Astrocyte of the hippocampus (primary cell): Measurements from ENCODE around the gene BMP10.

ENCODE experiments used
- DNase-seq: peaks from one replicate; pipeline ENCODE4 v3.0.0; 2011; ENCODE audit warnings: low read depth, low spot score

BMP10 gene

DNA sequence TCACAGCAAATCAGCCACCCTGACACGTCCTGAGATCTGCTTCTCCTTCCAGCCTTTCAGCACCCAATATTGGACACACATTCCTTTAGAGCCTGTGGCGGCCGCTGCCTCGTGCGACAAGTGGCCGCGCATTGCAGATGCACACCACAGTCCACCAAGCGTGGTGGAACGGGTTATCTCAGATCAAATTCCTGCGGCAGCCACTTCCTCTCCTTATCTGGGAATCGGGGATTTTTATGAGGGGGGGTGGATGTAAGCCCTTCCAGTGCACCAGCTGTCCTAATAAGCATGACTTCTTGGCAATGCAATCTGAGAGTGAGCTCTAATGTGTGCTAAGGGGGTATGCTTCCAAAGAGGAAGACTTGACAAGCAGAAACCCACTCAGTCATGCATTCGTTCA lies 18.3 kb upstream of the BMP10 start:
- no peak for DNase-seq

DNA sequence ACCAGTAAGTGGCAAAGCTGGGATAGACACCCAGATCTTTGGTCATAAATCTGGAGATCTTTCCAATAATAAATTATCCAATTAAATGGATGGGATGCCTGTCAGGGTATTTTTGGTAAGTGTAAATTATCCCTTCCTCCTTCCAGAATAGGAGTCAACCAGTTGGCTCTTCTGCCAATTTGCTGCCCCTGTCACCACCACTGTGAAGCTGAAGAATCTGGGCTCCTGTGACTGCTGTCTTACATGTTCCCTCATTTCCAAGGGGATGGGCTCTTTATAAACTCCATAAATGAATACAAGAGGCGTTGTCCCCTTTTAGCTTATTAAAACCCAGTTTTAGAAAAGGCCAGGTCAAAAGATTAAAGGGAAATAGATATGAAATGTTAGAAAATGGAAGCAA lies 17.8 kb upstream of the BMP10 start:
- no peak for DNase-seq

DNA sequence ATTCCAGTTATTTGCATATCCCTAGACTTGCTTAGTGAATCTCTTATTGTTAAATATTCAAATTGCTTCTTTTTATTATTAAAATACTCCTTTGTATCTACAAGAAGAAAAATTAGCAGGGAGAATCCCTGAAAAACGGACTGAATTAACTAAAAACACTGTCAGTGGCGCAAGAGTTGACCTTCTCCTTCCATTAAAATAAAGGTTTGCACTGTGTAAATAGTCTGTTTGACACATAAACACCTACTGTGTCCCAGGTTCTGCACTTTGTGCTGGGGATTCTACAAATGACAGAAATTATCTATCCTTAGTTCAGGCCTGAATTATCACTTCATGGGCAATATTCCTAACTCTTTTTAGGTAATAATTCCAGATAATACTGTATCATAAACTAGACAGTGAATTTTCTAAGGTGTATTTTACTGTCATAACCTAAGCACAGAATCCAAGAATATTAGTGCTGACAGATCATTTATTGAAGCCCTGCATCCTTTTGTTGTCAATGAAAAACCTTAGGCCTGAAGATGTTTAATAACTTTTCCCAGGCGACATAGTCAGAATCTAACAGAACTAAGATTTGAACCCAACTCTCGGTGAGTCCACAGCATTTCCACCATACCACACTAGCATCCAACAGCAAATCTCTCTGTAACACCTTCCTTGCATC lies 17.0 kb upstream of the BMP10 start:
- DNase-seq, result no peak

DNA sequence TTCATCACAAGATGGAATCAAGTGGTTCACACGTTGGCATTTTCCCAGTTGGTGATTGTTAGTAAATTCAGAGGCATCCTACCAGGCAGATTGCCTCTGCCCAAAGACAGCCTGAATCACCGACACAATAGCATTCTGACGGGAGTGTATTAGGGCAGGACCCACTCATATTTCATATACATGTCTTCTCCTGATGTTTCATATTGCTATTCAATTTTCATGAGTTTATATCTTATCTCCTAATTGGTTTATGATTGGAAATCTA lies 14.5 kb upstream of the BMP10 start:
- DNase-seq, result no peak

DNA sequence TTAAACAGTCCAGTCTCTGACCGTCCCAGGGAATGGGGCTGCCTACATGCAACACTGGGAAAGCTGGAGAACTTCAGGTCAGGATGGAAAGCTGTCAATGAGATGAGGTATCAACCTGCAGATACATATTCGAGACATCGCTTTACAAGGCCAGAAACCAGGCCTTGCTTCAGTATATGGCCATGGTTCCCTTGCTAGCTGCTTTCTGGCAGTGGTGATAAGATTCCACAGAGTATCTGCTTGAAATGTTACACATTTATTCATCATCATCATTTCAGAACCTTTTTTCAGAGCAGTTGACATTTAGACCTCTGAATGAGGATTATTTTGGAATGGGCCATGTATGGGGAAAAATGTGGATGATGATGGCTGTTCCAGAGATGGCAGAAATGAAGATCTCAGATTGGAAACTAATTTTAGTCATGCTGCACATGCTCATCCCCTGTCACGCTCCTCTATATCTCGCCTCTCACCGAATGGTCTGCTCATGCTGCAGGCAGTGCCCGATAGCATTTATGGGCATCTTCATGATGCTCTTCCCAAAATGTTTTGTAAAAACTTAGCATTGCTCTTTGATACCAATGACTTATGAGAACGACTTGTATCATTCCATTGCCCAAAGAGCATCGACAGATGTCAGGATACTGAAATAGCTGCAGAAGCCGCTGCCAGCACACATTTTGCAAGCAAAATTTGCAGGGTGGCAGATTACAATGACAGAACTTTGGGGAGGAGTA lies 14.0 kb upstream of the BMP10 start:
- no peak for DNase-seq

DNA sequence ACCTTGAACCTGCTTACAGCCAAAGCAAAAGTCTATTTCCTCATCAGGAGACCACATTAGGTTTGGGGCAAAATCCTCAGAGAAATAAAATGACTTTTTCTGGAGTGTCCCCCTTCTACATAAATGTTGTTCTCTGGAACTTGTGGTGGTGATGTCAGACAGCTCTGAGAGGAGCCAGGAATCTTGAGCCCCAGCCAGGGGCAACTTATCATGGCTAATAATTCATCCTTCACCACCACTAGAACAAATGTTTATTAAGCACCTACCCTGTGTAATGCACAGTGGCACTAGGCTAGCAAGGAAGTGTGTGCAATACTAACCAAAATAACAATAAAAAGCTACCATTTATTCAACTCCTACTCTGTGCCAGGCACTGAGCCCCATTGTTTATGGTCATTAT lies 9.0 kb upstream of the BMP10 start:
- DNase-seq, result no peak

DNA sequence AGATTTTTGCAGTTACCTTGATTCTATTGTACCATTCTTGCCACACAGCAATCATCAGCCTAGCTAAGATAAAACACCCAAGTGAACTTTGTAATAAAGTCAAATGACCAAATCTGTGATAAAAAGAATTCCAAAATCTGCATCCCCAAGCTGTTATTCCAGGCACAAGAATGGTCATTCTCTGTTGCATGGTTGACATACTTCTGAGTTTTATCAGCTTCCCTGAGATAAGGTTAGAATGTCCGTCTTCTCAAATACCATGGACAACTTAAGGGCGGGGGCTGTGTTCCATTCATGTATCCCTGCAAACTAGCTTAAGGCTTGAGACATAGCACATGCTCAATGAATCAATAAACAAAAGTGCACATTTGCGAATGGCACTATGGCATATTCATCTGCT lies 8.1 kb upstream of the BMP10 start:
- DNase-seq, result peak; percentile 8

DNA sequence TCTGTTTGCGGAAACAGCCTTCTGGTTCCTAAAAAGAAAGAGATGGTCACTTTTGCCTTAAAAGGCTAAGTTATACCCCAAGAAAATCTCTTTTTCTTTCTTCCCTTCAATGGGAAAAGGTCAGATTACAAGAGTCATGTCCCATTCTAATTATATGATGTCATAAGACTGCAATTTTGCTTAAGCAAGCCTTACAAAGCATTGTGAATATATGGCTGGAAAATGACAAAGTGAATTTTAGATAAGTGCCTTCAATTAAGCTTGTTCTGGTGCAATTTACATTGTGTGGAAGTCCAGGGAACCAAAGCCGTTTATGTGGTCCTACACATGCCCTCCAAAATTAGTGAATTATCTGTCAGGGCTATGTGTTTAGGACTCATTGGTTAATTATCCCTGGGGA lies 7.6 kb upstream of the BMP10 start:
- DNase-seq, result no peak

DNA sequence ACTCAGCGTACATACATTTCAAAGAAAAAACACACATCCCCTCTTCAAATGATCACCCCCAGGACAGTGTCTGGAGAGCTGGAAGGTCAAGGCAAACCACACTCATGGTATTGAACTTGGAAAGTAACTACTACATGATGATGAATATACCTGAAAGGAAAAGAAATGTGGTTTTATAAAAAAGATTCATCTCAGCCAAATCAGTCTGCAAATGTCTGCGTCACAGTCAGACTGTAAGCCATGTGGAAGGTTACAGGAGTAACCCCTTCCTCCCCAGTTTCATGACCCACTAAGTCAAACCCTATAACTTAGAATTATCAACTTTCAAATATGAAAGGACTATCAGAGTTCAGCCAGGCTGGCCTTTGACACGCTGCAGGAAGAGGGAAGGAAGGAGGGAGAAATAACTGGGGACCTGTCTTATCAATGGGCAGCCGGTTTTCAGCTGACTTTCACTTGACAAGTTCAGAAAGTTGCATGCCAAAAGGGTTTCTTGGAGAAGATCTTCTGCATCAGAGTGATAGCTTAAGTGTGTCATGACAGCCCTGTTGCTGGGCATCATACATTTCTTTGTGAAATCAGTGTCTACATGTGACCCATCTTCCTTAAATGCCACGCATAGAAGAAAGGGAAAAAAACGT lies 7.0 kb upstream of the BMP10 start:
- no peak for DNase-seq

DNA sequence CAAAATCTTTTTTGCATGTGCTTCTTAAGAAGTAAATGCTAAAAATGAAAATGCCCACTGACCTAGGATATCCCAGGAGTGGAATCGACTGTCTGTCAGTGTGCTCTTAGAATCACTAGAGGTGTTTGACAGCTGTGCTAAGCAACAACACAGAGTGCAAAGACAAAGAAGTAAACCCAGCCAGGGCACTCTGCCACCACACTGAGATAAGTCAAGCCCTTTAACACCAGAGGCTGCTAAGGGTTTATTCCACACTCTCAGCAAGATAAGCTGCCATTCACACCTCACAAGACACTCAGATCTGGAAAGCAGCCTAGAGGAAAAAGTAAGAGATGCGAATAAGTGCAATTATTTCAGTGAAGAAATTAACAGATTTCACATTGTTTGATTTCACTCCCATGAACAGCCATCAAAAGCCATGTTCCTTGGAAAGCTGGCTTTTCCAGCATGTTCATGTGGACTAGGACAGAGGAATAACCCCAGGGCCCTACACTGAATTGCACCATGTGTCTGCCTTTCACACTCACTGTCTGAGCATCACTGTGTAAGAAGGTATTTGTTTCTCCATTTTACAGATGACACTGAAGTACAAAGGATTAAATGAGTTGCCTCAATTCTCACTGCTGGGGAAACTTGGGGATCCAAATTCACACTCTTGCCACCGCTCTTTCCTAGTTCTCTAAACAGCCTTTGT lies 6.0 kb upstream of the BMP10 start:
- no peak for DNase-seq

DNA sequence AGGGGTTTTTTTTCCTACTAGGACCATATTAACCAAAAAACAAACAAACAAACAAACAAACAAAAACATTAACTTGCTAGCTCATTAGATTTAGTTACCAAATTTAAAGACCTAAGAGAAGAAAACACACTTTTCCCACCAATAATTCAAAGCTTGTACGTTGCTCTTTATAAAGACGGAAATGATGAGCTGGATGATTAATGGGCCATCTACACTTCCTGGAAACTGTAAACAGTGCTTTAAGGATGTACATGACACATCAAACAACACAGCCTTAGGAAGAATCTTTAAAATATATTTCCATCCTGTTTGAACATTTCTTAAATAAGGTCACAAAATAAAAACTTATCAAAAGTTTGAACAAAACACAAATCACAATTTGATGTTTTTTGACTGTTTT lies 982 bp downstream of the BMP10 start:
- DNase-seq, result no peak

DNA sequence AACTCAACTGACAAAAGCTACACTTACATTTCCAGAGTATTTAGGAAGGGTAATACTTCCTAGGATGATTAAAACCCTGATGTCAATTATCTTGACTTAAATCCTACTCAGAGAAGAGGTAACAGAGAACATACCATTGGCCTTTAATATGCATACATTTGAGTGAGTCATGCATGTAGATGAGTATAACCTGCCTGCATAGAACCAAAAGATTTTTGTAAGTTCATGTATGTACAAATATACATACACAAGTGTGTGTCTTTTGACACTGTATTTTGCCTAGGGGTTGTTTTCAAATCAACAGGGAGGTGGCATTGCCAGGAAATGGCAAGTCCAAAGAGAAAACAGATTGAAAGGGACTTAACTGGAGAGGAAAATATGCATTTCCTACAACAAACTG lies 6.1 kb downstream of the BMP10 start:
- no peak for DNase-seq

DNA sequence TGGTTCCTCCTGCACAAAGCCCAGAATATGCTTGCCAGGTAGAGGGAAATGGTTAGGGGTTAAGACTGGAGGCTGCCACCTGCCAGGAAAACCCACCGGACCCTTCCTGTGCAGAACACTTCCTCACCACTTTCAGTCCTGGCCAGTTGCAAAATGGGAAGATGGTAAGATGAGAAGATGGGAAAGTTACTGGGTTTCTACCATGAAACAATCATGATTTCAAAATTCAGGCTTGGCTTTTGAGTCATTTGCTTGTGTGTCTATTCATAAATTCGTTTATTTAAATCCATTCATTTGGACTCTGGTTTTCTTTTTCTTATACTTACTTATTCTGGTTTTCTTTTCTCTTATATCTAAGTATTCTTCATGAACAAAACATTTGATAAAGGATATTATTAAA lies 7.2 kb downstream of the BMP10 start:
- DNase-seq, result no peak

DNA sequence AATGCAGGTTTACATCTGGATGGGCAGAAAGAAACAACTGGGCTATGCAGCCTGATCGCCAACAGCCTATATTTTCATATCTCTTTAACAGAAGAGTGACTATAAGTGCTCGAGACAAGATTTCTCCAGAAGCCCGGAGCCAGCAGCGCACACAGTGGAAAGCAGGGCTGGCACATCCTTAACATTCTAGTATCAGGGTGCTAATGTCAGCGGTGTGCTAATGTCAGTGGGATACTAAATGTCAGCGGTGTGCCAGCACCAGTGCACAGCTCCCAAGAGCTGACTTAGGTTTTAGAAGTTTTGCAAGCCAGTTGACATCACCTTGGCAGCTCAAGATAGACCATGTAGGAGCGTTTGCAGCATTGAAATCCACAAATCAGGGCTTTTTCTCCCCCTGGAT lies 8.3 kb downstream of the BMP10 start:
- DNase-seq, result no peak

DNA sequence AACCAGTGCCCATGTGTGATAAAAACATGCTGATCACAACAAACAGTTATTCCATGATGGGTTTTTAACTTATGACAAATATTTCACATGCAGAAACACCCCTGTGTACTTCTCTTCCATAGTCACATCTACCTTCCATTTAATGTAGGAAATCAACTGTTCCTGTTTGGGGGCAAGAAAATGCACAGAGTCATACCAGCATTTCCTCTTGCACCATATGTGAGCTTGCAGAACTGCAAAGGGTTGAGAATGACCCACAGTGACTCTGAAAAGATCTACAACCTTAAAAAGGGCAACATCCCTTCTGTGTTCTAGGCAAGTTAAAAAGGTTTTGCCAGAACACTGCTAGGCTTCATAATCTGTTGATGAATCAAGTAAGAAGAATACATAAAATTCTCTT lies 9.9 kb downstream of the BMP10 start:
- DNase-seq, result no peak

DNA sequence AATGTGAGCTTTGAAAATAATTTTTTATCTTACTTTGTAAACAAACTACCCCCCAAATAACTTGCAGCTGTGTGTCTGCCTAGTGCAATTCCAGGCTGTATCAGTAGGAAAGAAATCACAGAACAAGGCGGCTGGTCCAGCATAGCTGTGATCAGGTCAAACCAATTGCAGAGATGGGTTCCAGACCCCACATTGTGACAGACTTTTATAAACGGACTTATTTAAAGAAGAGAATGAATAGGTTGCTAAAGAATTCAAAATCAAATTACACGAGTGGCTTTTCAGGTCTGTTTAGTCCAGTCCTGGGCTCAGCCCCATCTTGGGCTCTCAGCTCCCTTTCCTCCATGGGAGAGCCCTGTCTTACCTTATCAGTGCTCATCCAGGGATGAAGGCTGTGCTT lies 11.1 kb downstream of the BMP10 start:
- DNase-seq, result no peak

DNA sequence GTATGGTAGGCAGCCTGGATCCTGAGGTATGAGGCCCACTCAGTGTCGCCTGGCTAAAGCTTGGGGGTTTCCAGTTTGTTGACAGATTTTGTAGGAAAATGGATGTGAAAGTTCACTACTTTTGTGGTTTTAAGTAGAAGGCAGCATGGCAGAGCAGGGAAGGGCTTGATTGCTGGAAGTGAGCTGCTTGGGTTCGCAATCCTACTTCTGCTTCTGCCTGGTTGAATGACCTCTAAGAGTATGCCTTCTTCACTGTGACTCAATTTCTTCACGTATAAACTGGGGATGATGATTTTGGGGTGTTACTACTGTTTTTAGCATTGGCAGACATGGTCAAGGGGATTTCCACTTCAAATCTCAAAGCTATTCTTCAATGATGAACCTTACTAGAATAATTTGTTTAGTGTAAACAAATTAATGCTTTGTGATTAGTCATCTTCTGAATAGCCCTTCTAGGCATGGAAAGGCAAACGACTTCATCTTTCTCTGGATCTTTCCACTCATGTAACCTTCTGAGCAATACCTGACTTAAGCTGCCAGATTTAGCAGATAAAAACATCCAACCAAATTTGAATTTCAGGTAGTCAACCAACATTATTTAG lies 13.2 kb downstream of the BMP10 start:
- DNase-seq, result no peak

DNA sequence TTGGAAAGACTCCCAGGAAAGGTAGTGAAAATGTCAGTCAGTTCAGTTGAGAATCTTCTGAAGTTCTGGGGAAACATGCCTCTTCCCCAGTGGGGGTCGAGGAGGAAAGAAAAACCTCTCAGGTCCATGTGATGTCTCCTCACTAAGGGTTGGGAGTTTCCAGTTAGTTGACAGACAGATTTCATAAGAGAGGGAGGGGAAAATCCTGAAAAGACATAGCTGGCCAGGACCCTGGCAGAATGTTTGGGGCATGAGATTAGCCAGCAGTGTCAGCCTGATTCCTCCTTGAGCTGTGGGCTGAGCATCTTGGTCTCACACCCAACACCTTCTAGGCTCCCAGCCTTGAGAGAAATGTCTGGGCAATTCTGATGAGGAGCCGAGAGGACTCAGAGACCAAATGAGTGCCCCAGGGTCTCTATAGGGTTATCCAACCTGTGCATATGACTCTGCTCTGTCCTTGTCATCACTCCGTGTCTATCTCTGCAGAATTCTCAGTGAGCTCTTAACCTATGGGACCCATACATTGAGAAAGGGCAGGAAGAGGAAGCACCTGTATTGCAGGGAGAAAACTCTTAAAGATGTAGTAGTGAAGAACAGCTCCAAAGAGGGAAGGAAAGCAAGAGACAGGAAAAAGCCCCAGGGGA lies 13.9 kb downstream of the BMP10 start:
- DNase-seq, result no peak

DNA sequence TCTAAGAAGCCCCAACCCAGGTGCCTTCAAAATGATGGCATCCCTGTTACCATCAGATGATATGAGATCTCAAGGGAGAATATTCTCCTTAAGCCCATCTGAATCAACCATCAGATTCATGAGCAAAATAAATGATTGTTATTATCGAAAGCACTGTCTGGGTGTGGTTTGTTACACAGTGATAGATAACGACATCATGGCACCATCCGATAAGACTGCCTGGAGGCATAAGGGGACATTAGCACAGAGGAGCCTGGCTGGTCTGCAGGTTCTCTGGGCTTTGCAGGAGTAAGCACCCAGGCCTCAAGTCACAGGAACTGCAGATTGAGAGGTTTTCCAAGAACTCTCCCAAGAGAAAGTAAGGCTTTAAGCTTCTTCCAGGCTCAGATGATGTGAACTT lies 15.6 kb downstream of the BMP10 start:
- DNase-seq, result no peak

DNA sequence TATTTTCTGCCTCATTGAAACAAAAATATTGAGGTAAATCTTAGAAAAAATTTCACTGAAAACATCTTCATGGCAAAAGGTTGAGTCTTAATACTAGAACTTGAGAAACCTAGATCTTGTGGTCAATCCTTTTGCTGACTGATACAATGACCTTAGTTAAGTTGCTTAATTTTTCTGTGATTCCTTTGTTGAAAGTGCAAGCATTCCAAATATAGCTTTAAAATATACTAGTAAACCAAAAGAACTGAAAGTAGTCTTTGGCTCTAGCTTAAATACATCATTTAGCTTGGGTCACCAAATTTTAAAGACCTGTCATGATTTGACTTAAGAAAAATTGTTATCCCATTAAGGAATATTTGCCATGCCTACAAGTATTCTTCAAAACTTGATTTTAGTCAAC lies 16.7 kb downstream of the BMP10 start:
- no peak for DNase-seq

DNA sequence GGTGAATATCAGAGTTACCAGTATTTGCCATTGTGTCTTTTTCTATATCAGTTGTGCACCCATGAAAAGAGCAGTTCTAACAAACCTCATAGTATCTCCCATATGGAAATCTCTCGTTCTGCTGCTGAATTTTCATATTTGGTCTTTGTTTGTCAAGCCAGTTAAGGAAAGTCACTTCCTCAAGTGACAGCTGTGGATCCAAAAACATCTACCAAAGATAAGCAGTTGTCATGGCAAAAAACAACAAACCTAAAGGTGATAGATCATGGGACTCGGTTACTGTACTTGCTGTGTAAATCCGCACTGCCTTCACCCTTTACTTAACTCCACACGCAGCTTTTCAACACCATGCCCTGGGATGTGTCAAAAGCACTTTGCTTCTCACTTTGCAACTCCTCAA lies 17.3 kb downstream of the BMP10 start:
- DNase-seq, result no peak

DNA sequence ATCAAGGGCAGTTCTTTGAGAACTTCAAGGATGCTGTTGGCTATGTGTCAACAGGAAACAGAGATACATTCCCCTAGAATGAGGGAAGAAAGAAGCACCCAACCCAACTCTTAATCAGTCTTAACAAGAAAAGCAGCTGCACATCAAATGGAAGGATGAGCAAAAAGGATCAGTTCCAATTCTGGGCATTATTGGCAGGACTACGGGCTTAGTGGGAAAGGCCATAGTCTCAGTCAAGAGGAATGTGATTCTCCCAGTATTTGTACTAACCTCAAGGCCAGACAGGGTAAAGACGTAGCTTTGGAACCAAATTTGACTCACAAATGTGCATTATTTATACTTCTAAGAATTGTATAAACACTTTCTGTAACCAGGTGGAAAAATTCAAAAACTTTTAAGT lies 18.2 kb downstream of the BMP10 start:
- peak; percentile 32 for DNase-seq
